Epidermal melanocyte (primary cell): ENCODE results near the gene DUSP9.
"Not testable (repeated sequence)": the region's sequence is repeated elsewhere in the genome, so short reads cannot be mapped to it uniquely, and the experiment has no call there.

ENCODE experiments used
- DNase-seq: peaks from one replicate; pipeline ENCODE4 v3.0.0; 2011; ENCODE audit warnings: low spot score; ENCODE audit not compliant: insufficient read length

DUSP9 gene

DNA sequence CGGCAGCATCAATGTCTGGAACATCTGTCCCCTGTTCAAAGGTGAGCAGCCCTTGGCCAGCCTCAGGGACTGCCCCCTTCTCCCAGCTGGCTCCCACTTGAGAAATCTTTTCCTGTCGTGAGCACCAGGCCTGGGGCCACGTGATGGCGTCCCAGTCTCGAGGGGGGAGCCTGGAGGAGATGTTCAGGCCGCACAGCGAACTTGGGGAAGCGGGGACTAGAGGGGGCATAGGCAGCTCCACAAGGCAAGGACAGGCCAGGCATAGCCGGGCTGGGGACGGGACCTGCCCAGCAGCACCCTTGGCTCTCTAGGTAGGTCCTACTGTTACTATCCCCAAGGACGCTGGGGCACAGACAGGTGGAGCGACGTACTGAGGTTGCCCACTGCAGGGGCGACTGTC is 43.5 kb downstream of the DUSP9 start:
- DNase-seq = no peak

DNA sequence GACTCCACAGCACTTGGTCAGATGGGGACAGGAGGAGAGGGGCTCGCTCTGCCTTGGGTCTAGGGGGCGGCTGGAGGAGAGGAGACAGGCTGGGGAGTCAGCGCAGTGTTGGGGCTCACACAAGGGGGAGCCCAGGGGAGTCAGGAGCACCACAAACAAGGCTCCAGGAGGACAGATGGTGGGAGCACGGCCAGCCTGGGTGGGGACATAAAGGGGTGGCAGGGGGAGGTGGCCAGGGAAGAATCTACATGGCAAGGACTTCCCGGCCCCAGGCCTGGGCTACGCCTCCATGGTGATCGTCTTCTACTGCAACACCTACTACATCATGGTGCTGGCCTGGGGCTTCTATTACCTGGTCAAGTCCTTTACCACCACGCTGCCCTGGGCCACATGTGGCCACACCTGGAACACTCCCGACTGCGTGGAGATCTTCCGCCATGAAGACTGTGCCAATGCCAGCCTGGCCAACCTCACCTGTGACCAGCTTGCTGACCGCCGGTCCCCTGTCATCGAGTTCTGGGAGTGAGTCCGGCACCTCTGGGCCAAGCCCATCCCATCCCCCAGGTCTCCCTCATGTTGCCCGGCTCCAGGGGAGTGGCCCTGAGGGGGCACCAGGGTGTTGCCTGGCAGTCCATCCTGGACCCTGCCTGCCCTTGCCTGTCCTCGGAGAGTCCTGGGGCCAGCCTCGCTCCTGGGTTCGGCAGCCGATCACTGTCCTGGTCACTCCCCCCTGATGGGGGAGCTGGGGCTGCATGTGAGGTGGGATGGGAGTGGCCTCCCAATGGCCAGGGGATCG is 44.2 kb downstream of the DUSP9 start:
- DNase-seq = not testable (repeated sequence)

- DNase-seq = no peak
Observed at GRCh38 chrX:153692003-153692402, 45.0 kb downstream of the DUSP9 start.

- no peak for DNase-seq
Observed at GRCh38 chrX:153692611-153693156, 45.7 kb downstream of the DUSP9 start.

- DNase-seq = no peak
Observed at GRCh38 chrX:153693216-153694086, 46.4 kb downstream of the DUSP9 start.

GRCh38 chrX:153694256-153694655 is 47.3 kb downstream of the DUSP9 start:
- not testable (repeated sequence) for DNase-seq

DNA sequence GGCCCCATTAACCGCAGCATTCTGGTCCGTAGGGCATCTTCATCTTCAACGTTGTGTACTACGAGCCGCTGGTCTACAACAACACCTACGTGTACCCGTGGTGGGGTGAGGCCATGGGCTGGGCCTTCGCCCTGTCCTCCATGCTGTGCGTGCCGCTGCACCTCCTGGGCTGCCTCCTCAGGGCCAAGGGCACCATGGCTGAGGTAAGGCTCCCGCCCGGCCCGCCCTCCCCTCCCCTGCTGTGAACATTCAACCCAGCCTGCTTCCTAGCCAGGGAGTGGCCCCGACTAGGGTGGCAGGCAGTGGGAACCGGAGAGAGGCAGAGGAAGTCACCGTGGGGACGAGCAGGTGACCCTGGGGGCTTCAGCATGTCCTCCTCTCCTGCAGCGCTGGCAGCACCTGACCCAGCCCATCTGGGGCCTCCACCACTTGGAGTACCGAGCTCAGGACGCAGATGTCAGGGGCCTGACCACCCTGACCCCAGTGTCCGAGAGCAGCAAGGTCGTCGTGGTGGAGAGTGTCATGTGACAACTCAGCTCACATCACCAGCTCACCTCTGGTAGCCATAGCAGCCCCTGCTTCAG is 47.8 kb downstream of the DUSP9 start:
- no peak for DNase-seq

DNA sequence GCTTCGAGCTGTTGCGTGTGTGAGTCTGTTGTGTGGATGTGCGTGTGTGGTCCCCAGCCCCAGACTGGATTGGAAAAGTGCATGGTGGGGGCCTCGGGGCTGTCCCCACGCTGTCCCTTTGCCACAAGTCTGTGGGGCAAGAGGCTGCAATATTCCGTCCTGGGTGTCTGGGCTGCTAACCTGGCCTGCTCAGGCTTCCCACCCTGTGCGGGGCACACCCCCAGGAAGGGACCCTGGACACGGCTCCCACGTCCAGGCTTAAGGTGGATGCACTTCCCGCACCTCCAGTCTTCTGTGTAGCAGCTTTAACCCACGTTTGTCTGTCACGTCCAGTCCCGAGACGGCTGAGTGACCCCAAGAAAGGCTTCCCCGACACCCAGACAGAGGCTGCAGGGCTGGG is 49.1 kb downstream of the DUSP9 start:
- no peak for DNase-seq

GRCh38 chrX:153696538-153696937 is 49.5 kb downstream of the DUSP9 start:
- DNase-seq = not testable (repeated sequence)

- not testable (repeated sequence) for DNase-seq
Observed at GRCh38 chrX:153696986-153697722, 50.2 kb downstream of the DUSP9 start.

- no peak for DNase-seq
Observed at GRCh38 chrX:153697924-153698865, 51.2 kb downstream of the DUSP9 start.

- not testable (repeated sequence) for DNase-seq
Observed at GRCh38 chrX:153699210-153699783, 52.3 kb downstream of the DUSP9 start.

DNA sequence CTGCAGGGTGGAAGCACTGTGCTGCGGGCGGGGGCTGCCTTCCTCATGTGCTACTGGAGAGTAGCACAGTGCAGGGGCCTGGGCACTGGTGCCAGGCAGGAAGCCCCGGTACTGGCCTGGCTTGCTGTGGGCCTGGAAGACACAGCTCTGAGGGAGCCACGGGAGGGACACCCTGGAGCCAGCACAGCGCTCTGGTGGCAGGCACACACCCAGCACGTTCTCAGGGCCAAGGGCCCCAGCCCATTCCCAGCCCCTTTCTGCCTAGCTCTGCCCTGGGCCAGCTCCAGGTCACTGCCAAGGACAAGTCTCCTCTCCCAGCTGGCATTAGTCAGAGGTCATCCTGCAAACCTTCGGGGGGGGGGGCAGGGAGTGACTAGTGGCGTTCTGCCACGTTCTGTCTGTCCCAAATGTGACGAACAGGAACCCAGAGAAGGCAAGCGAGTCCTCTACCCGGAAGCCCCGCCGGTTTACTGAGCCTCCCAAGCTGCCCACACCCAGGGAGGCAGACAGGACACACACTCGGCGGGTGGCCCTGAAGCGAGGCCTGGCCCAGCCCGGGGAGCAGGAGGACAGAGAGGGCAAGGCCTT is 52.9 kb downstream of the DUSP9 start:
- not testable (repeated sequence) for DNase-seq

DNA sequence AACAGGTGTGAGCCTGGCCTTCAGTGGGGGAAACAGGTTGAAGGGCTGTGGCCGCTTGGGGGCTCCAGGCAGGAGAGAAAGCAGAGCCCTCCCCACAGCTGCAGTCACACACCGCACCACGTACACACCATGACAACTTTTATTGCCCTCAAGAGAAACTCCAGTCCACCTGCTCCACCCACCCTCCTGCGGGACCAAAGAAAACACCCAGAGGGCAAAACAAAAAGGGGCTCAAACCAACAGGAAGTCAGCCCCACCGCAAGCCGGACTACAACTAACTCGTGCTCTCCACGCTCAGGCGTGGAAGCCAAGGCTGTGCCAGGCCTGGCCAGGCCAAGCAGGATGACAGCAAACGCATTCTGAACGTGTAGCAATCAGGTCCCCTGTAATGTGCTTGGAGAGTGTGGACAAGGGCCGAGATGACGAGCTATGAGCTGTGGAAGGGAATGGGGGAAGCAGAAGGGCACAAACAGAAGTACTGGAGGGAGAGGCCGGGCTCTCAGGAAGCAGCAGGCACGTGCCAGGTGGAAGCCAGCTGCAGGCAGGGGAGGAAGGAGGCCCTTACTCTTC is 53.5 kb downstream of the DUSP9 start:
- no peak for DNase-seq
